Bronchial epithelial cell (primary cell): ENCODE measurements around the gene TPSG1. TPM values are rescaled to one million over a fixed set of nuclear protein-coding genes. Genes with fewer than 3 reads are reported as not detected.
"Not testable (repeated sequence)": the region's sequence is repeated elsewhere in the genome, so short reads cannot be mapped to it uniquely, and the experiment has no call there.

Experiments used
- DNase-seq: peaks from one replicate; pipeline ENCODE4 v3.0.0-alpha.2; 2010; ENCODE audit warnings: low read depth
- FAIRE-seq: peaks from 2 replicates; lab custom pipeline; 2011; peaks lifted over from hg19 to GRCh38; lab: Jason Lieb, UNC
- H3K27me3 ChIP-seq: 2 replicates; pipeline ENCODE4 v1.5.1; 2011; ENCODE audit warnings: low read length; ENCODE audit not compliant: control insufficient read depth, insufficient read depth
- H3K36me3 ChIP-seq: 2 replicates; pipeline ENCODE4 v1.5.1; 2011; ENCODE audit warnings: low read length; ENCODE audit not compliant: control insufficient read depth, insufficient read depth
- H3K4me3 ChIP-seq: 2 replicates; pipeline ENCODE4 v1.5.1; 2011; ENCODE audit warnings: mild to moderate bottlenecking, low read depth, low read length, control low read depth
- CTCF ChIP-seq: IDR thresholded peaks from 2 replicates; pipeline ENCODE4 v1.5.1; 2011; ENCODE audit warnings: mild to moderate bottlenecking, moderate library complexity, low read length, control low read depth, inconsistent platforms; ENCODE audit not compliant: insufficient read depth, severe bottlenecking
- total RNA-seq: library from RNA; depleted of rRNA; stranded (reverse); fragments of >200 nt; gene quantifications from 2 replicates; pipeline ENCODE4 v1.2.1, GENCODE V29; 2014

Gene TPSG1
- total RNA-seq, 1 donor from 2014 or later, result not detected

GRCh38 chr16:1189455-1189854 is 35.6 kb downstream of the TPSG1 start:
- no peaks in the 10 kb centered on the region for H3K36me3 ChIP-seq
- no peak for TF ChIP-seq CTCF
- FAIRE-seq (no peak), DNase-seq (no peak)
- no peak overlapping the region for H3K4me3 ChIP-seq
- no peaks in the 10 kb centered on the region for H3K27me3 ChIP-seq

- Histone ChIP-seq H3K27me3 (no peaks in the 10 kb centered on the region), H3K36me3 (no peaks in the 10 kb centered on the region), H3K4me3 (no peak overlapping the region)
- TF ChIP-seq CTCF, result no peak
- DNase-seq (no peak), FAIRE-seq (no peak)
These were observed 36.5 kb downstream of the TPSG1 start for GRCh38 chr16:1188432-1189189.

GRCh38 chr16:1185460-1186207 is 39.4 kb downstream of the TPSG1 start:
- not testable (repeated sequence) for H3K36me3 ChIP-seq, DNase-seq, H3K4me3 ChIP-seq, FAIRE-seq, H3K27me3 ChIP-seq

- no peak for DNase-seq
- Histone ChIP-seq H3K27me3 (no peaks in the 10 kb centered on the region), H3K4me3 (no peak overlapping the region), H3K36me3 (no peaks in the 10 kb centered on the region)
- FAIRE-seq, result no peak
- TF ChIP-seq CTCF, result no peak
These were observed 40.1 kb downstream of the TPSG1 start for GRCh38 chr16:1184980-1185379.

- H3K36me3 ChIP-seq, result no peaks in the 10 kb centered on the region
- no peak for FAIRE-seq
- DNase-seq, result no peak
- no peak overlapping the region for H3K4me3 ChIP-seq
- TF ChIP-seq CTCF, result no peak
- no peaks in the 10 kb centered on the region for H3K27me3 ChIP-seq
These were observed 40.8 kb downstream of the TPSG1 start for GRCh38 chr16:1184156-1184868.
